ENCODE results near the gene NELL2.

DNA sequence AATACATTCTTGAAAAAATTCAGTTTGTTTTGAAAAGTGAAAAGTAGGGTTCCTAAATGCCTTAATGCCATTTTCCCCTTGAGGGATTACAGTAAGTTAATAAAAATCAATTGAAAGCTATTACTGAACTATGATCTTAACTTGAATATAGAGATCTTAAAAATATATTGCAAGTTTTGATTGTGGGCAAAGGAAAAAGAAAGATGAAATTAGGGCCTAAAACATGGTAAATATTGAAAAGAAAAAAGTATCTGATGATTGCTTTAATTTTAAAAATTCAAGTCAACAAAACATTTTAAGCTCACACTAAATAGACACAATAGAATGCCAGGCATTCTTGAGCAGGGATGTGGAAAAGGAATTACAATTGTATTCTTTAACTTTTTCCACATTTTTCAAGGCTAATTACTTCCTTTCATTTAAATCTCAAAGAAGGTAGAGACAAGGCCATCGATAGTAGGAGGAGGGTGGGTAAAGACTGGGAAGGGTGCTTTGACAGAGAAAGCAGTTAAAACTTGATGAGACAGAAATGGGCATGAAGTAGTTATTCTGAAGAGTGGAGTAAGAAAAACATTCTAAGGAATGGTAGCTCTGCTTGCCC lies 294.4 kb downstream of the NELL2 start:
- no peak for TF ChIP-seq POLR2A (IDR thresholded peaks at IDR 0.05)
- TF ChIP-seq CTCF (IDR thresholded peaks at IDR 0.05) = no peak
